NCI-H1694 treated with DMSO at 0.1 percent for 48 hours (cell line): ENCODE measurements around the gene TCF7.

Experiments used
- DNase-seq: peaks from one replicate; lab custom pipeline; 2025; lab: John Stamatoyannopoulos, UW

Gene TCF7

GRCh38 chr5:134113363-134113889 lies 1.1 kb upstream of the TCF7 start:
- DNase-seq: no peak

GRCh38 chr5:134114886-134115805 lies 665 bp downstream of the TCF7 start:
- DNase-seq: no peak

- DNase-seq: no peak
Observed at GRCh38 chr5:134115806-134116175, 1.3 kb downstream of the TCF7 start.

GRCh38 chr5:134116286-134116685 lies 1.8 kb downstream of the TCF7 start:
- DNase-seq: no peak

GRCh38 chr5:134116789-134117761 lies 2.6 kb downstream of the TCF7 start:
- no peak for DNase-seq

- no peak for DNase-seq
Observed at GRCh38 chr5:134118212-134118835, 3.8 kb downstream of the TCF7 start.

- no peak for DNase-seq
Observed at GRCh38 chr5:134119720-134120119, 5.2 kb downstream of the TCF7 start.

- no peak for DNase-seq
Observed at GRCh38 chr5:134120386-134121138, 6.1 kb downstream of the TCF7 start.

GRCh38 chr5:134122530-134122929 lies 8.0 kb downstream of the TCF7 start:
- no peak for DNase-seq

- DNase-seq: no peak
Observed at GRCh38 chr5:134123360-134123759, 8.9 kb downstream of the TCF7 start.

- no peak for DNase-seq
Observed at GRCh38 chr5:134124289-134125038, 10.0 kb downstream of the TCF7 start.

GRCh38 chr5:134125039-134126015 lies 10.8 kb downstream of the TCF7 start:
- DNase-seq: no peak

GRCh38 chr5:134127376-134127861 lies 12.9 kb downstream of the TCF7 start:
- DNase-seq: no peak

- no peak for DNase-seq
Observed at GRCh38 chr5:134127988-134128647, 13.6 kb downstream of the TCF7 start.

- no peak for DNase-seq
Observed at GRCh38 chr5:134128648-134128995, 14.1 kb downstream of the TCF7 start.

GRCh38 chr5:134129411-134130238 lies 15.1 kb downstream of the TCF7 start:
- DNase-seq: no peak

- no peak for DNase-seq
Observed at GRCh38 chr5:134130239-134130945, 15.9 kb downstream of the TCF7 start.
